Tibial artery (tissue), 4 donors: ENCODE data around the gene SOCS3.

Experiments used
- DNase-seq, 2 donors: peaks; one replicate each; pipeline ENCODE4 v3.0.0-alpha.2; 2019
- H3K27ac ChIP-seq, 2 donors: fragments of 200-600 bp; sonication (generic) in 1 of 2; 1 replicate in 1 of 2; 2 replicates in 1 of 2; pipeline ENCODE4 v1.5.1; 2018 to 2019; ENCODE audit warnings: mild to moderate bottlenecking in 1 of 2
- H3K27me3 ChIP-seq, 2 donors: fragments of 200-600 bp; sonication (generic) in 1 of 2; one replicate each; pipeline versions ENCODE4 v1.5.1 to v1.6.0; 2016 to 2019
- H3K36me3 ChIP-seq, 3 donors: fragments of 200-600 bp; sonication (generic) in 2 of 3; one replicate each; pipeline ENCODE4 v1.5.1; 2016 to 2019; ENCODE audit warnings: mild to moderate bottlenecking in 2 of 3
- H3K4me1 ChIP-seq, 4 donors: fragments of 200-600 bp; sonication (generic) in 2 of 4; 1 replicate in 3 of 4; 2 replicates in 1 of 4; pipeline ENCODE4 v1.5.1; 2016 to 2019
- H3K4me3 ChIP-seq, 2 donors: fragments of 200-600 bp; sonication (generic) in 1 of 2; 1 replicate in 1 of 2; 2 replicates in 1 of 2; pipeline ENCODE4 v1.5.1; 2018 to 2019; ENCODE audit warnings: mild to moderate bottlenecking in 2 of 2
- H3K9me3 ChIP-seq, 3 donors: fragments of 200-600 bp; sonication (generic) in 1 of 3; one replicate each; pipeline ENCODE4 v1.5.1; 2016 to 2019
- intact Hi-C: fragments of 100-400 bp; cut with DNase I; formaldehyde crosslinking; loops from one replicate; pipeline ENCODE4 v1.15.0; 2023; ENCODE audit warnings: low total_unique reads
- TF ChIP-seq, protein P1 (sequence below), 2 experiments: fragments of 200-600 bp in 1 of 2; fragments of 450-650 bp in 1 of 2; IDR thresholded peaks; one replicate each; pipeline ENCODE4 v1.5.1; 2017 to 2019; ENCODE audit warnings: antibody characterized with exemption in 2 of 2, mild to moderate bottlenecking in 1 of 2, moderate library complexity in 1 of 2

SOCS3 gene

DNA sequence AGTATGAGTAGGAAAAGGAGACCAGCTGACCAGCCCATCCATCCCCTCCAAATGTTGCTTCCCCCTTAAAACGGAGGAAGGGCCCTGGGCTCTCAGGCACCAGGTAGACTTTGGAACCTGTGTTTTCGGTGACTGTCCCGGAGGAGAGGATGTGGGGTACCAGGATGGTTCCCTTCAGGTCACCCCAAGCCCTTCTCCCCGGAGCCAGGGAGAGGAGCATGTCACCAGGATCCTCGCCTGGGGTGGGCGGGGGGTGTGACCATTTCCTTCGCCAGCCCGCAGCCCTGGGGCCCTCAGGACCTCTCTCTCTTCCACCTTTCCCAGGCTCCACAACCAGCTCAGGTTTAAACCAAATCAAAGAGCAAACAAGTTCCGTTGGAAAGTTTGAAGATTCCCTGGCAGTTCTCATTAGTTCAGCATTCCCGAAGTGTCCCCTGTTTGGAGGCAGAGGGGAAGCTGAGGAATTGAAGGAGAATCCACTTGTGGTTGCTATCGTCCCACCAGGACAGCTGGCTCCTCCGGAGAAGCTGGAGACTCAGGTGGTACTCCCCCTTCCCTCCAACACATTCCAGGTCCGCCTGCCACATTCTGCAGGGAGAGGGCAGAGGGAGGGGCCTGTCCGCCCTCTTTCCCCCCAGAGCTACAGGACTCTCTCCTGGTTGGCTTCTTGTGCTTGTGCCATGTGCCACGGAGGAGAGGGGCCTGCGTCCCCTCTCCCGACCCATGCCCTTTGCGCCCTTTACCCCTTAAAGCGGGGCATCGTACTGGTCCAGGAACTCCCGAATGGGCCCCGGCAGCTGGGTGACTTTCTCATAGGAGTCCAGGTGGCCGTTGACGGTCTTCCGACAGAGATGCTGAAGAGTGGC is 2.0 kb downstream of the SOCS3 start:
- DNase-seq = no peak
- H3K4me1 ChIP-seq = peaks cover 0 to 63% (median 55%) of the 10 kb centered on the region in 4 donors
- no peaks in the 10 kb centered on the region for H3K27me3 ChIP-seq
- no peaks in the 10 kb centered on the region for H3K9me3 ChIP-seq
- TF ChIP-seq, protein P1, sequence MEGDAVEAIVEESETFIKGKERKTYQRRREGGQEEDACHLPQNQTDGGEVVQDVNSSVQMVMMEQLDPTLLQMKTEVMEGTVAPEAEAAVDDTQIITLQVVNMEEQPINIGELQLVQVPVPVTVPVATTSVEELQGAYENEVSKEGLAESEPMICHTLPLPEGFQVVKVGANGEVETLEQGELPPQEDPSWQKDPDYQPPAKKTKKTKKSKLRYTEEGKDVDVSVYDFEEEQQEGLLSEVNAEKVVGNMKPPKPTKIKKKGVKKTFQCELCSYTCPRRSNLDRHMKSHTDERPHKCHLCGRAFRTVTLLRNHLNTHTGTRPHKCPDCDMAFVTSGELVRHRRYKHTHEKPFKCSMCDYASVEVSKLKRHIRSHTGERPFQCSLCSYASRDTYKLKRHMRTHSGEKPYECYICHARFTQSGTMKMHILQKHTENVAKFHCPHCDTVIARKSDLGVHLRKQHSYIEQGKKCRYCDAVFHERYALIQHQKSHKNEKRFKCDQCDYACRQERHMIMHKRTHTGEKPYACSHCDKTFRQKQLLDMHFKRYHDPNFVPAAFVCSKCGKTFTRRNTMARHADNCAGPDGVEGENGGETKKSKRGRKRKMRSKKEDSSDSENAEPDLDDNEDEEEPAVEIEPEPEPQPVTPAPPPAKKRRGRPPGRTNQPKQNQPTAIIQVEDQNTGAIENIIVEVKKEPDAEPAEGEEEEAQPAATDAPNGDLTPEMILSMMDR (IDR thresholded peaks at IDR 0.05) = no peak
- H3K4me3 ChIP-seq = peak overlapping the region; percentile 63 to 74
- peaks cover 0 to 17% (median 16%) of the 10 kb centered on the region in 3 donors for H3K36me3 ChIP-seq
- intact Hi-C loops = no loop called here
- peak overlapping the region; percentile 89 to 90 for H3K27ac ChIP-seq

DNA sequence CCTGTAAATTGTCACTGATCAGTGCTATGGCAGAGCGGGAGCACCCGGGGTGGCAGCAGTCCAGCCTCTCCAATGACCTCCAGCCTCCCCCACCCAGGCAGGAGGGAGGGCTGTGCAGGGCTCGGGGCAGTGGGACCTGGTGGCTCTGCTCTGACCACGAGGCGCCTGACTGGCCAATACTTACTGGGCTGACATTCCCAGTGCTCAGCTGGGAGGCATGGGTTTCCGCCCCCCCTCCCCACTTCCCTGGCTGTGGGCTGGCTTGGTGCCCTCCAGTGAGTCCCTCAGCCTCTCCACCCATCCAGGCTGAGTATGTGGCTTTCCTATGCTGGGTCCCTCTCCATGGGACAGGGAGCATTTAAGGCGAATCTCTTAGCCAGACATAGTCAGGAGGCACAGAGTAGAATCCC is 2.7 kb downstream of the SOCS3 start:
- Histone ChIP-seq H3K36me3 (peaks cover 0 to 17% (median 16%) of the 10 kb centered on the region in 3 donors), H3K4me3 (peak overlapping the region in 1 of 2 donors; percentile 74), H3K4me1 (peaks cover 0 to 68% (median 60%) of the 10 kb centered on the region in 4 donors), H3K27me3 (no peaks in the 10 kb centered on the region), H3K27ac (peak overlapping the region; percentile 89 to 90), H3K9me3 (no peaks in the 10 kb centered on the region)
- TF ChIP-seq, protein P1 (IDR thresholded peaks at IDR 0.05) = no peak
- peak in 1 of 2 donors; percentile 77 for DNase-seq
- intact Hi-C loops = no loop called here

DNA sequence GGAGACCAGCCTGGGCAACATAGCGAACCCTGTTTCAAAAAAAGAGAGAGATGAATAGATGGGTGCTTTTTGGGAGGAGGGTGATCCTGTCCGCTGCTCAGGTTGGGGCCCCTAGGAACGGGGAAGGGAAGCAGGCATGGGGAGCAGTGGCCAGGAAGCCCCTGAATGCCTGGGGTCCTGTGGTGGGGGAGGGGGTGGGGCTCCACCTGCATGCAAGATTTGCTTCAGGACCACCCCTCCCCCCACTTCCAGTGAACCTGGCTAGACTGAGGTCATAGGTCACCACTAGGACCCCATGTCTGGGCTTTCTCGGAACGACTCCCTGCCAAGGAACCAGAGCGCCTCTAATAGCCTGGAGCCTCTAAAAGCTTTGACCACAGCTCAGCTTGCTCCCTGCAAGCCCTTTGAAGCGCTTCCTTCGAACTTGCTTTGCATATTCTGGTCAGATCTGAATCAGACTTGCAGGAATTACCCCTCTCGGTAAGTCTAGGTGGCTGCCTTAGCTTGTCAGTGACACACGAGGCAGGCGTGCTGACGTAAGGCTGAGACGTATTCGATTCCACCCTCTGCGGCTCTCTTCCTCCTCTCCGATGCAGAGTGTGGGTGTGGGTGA is 3.7 kb downstream of the SOCS3 start:
- Histone ChIP-seq H3K36me3 (peaks cover 0 to 17% (median 16%) of the 10 kb centered on the region in 3 donors), H3K4me1 (peaks cover 0 to 78% (median 70%) of the 10 kb centered on the region in 4 donors), H3K4me3 (no peak overlapping the region), H3K27ac (peak overlapping the region in 1 of 2 donors; percentile 90), H3K27me3 (no peaks in the 10 kb centered on the region), H3K9me3 (no peaks in the 10 kb centered on the region)
- DNase-seq = no peak
- intact Hi-C loops = no loop called here
- TF ChIP-seq, protein P1 (IDR thresholded peaks at IDR 0.05) = no peak

DNA sequence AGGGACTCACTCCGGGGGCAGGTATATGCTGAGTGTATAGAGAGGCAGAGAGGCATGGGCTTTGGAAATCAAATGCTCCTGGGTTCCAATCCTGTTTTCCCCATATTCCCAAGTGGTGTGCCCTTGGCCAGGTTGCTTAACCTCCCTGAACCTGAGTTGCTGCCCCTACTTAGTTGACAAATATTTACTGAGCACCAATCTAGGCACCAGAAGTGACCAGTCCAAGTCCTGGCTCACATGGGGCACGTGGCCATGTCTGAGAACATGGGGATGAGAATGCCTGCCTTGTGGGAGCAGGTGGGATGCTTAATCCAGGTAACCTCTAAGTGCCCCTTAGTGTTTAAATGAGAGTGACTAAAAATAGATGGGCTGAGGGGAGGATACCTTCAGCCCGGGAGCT is 4.2 kb downstream of the SOCS3 start:
- no peak for DNase-seq
- TF ChIP-seq, protein P1 (IDR thresholded peaks at IDR 0.05) = no peak
- intact Hi-C loops = no loop called here
- Histone ChIP-seq H3K4me1 (peaks cover 0 to 79% (median 69%) of the 10 kb centered on the region in 4 donors), H3K27ac (peak overlapping the region in 1 of 2 donors; percentile 90), H3K36me3 (peaks cover 0 to 17% (median 16%) of the 10 kb centered on the region in 3 donors), H3K4me3 (no peak overlapping the region), H3K9me3 (no peaks in the 10 kb centered on the region), H3K27me3 (no peaks in the 10 kb centered on the region)

DNA sequence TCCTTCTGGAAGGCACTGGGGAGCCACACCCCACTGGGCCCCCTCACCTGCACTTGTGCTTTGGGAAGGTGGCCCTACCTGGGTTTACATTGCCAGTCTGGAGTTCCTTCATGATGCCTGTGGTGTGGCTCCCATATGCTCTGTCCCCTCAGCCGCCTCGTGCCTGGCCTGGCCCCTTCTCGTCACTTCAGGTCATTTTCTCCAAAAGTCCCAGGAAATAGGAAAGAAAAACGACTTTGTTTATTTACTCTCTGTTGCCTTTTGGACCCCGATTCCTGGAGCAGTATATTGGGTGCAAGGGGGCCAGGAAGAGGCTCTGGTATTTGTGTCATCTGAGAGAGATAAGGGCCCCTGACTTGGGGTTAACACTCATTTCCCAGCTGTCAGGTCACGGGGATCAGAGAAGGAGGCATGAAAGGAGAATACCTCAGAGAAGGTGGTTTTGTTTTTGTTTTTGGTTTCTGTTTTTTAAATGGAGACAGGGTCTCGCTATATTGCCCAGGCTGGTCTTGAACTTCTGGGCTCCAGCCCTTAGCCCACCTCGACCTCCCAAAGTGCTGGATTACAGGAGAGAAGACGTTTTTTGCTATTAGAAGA is 4.7 kb downstream of the SOCS3 start:
- H3K4me3 ChIP-seq = no peak overlapping the region
- H3K27me3 ChIP-seq = no peaks in the 10 kb centered on the region
- TF ChIP-seq, protein P1 (IDR thresholded peaks at IDR 0.05) = no peak
- peaks cover 0 to 73% (median 64%) of the 10 kb centered on the region in 4 donors for H3K4me1 ChIP-seq
- peak overlapping the region; percentile 90 to 91 for H3K27ac ChIP-seq
- no peaks in the 10 kb centered on the region for H3K9me3 ChIP-seq
- H3K36me3 ChIP-seq = peaks cover 0 to 17% (median 16%) of the 10 kb centered on the region in 3 donors
- intact Hi-C loops = no loop called here
- DNase-seq = no peak
